ENCODE measurements around the gene HIVEP1.

DNA sequence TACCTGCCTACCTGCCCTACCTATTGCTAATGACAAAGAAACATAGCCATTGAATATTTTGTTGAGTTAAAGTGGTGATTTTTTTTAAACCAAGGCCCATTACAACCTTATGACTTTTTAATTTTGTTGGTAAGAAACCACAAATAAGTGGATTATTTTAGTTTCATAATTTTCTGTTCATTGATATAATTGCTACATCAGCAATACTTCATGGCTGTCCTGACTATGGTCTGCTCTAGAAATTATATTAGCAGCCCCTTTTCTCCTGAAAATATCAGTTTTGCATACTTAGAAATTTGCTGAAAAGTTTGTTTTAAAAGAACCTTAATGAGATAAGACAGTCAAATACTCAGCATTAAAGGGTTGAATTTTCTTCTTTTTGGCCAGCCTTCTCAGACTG lies 106.5 kb downstream of the HIVEP1 start:
- TF ChIP-seq POLR2A (IDR thresholded peaks at IDR 0.05) (no peak), POLR2AphosphoS5 (IDR thresholded peaks at IDR 0.05) (no peak)
- TF ChIP-seq, protein P1, sequence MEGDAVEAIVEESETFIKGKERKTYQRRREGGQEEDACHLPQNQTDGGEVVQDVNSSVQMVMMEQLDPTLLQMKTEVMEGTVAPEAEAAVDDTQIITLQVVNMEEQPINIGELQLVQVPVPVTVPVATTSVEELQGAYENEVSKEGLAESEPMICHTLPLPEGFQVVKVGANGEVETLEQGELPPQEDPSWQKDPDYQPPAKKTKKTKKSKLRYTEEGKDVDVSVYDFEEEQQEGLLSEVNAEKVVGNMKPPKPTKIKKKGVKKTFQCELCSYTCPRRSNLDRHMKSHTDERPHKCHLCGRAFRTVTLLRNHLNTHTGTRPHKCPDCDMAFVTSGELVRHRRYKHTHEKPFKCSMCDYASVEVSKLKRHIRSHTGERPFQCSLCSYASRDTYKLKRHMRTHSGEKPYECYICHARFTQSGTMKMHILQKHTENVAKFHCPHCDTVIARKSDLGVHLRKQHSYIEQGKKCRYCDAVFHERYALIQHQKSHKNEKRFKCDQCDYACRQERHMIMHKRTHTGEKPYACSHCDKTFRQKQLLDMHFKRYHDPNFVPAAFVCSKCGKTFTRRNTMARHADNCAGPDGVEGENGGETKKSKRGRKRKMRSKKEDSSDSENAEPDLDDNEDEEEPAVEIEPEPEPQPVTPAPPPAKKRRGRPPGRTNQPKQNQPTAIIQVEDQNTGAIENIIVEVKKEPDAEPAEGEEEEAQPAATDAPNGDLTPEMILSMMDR (IDR thresholded peaks at IDR 0.05) = no peak
